HAP-1 (cell line): ENCODE measurements around the gene GDF7.

ENCODE experiments used
- DNase-seq, 2 experiments: peaks; one replicate each; pipeline ENCODE4 v3.0.0-alpha.2; 2016 to 2020; ENCODE audit warnings: low spot score in 2 of 2
- H3K27me3 ChIP-seq: fragments of 250-450 bp; sonication (Bioruptor Pico); 2 replicates; pipeline ENCODE4 v1.5.1; 2020; ENCODE audit warnings: low read depth, mild to moderate bottlenecking, moderate library complexity
- H3K36me3 ChIP-seq: fragments of 250-450 bp; sonication (Bioruptor Pico); replicated peaks from 2 replicates; pipeline ENCODE4 v1.5.1; 2020; ENCODE audit warnings: mild to moderate bottlenecking
- H3K4me1 ChIP-seq: fragments of 250-450 bp; sonication (Bioruptor Pico); 2 replicates; pipeline ENCODE4 v1.5.1; 2020; ENCODE audit warnings: mild to moderate bottlenecking
- H3K4me3 ChIP-seq: fragments of 250-450 bp; sonication (Bioruptor Pico); 2 replicates; pipeline ENCODE4 v1.5.1; 2020; ENCODE audit warnings: mild to moderate bottlenecking, moderate library complexity
- H3K9me3 ChIP-seq: fragments of 250-450 bp; sonication (Bioruptor Pico); 2 replicates; pipeline ENCODE4 v1.5.1; 2020; ENCODE audit warnings: mild to moderate bottlenecking, moderate library complexity
- in situ Hi-C: fragments of 300-500 bp; cut with MboI; formaldehyde crosslinking; loops from 3 replicates; pipeline ENCODE4 v1.14.3; 2020; ENCODE audit warnings: low sequenced_read_pairs, inconsistent platforms, mixed read lengths

Gene GDF7

DNA sequence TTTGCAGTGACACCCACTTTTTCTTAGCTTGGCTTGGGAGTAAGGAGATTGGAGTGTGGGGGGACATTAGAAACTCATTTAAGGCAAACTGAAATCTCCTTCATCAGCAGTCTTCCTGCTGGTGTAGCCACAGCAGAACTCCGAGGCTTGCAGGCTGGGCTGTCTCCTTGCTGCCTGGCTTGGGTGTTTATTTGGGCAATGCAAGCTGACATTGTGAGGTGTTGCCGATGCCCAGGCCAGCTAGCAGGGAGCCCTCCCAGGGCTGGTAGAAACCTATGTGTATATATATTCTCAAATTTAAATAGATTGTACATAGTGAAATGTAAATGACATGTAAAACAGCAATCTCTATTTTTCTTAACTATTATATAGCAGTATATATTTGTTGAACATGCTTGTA, 11.8 kb downstream of the GDF7 start:
- no peaks in the 10 kb centered on the region for H3K9me3 ChIP-seq
- H3K4me3 ChIP-seq: no peak overlapping the region
- DNase-seq: no peak
- peaks cover 19% of the 10 kb centered on the region for H3K4me1 ChIP-seq
- in situ Hi-C loops: no loop called here
- H3K27me3 ChIP-seq: no peaks in the 10 kb centered on the region
- peaks cover 3% of the 10 kb centered on the region; the same call in 1 of the 2 replicates for H3K36me3 ChIP-seq

DNA sequence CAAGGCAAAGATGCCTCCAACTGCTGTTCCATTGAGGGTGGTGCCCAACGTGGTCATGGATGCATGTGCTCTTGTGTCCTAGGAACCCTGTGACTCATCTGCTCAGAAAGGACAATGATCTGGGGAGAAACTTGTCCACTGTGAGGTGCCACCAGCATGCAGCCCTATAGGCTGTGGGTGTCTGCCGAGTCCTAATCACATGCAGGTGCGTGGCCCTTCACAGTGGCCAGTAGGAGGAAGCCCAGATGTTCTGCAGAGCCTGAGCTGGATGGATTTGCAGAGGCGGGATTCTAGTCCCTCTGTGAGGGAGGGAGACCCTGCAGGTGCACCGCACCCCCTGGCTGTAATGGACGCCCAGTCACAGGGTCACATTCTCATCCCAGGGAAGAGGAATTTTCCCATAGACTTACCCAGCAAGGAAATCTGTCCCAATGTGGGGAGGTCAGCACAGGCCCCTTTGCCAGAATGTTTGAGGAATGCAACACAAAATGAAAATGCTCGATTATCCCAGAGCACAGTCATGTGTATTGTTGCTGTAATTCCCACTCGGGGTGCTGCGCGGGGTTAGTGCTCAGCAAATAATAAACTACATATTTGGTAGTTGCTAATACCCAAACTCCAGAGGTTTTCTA, 13.9 kb downstream of the GDF7 start:
- Histone ChIP-seq H3K4me3 (no peak overlapping the region), H3K4me1 (peaks cover 19% of the 10 kb centered on the region), H3K27me3 (no peaks in the 10 kb centered on the region), H3K36me3 (peaks cover 6% of the 10 kb centered on the region; the same call in 1 of the 2 replicates), H3K9me3 (no peaks in the 10 kb centered on the region)
- DNase-seq: no peak
- in situ Hi-C loops: no loop called here

DNA sequence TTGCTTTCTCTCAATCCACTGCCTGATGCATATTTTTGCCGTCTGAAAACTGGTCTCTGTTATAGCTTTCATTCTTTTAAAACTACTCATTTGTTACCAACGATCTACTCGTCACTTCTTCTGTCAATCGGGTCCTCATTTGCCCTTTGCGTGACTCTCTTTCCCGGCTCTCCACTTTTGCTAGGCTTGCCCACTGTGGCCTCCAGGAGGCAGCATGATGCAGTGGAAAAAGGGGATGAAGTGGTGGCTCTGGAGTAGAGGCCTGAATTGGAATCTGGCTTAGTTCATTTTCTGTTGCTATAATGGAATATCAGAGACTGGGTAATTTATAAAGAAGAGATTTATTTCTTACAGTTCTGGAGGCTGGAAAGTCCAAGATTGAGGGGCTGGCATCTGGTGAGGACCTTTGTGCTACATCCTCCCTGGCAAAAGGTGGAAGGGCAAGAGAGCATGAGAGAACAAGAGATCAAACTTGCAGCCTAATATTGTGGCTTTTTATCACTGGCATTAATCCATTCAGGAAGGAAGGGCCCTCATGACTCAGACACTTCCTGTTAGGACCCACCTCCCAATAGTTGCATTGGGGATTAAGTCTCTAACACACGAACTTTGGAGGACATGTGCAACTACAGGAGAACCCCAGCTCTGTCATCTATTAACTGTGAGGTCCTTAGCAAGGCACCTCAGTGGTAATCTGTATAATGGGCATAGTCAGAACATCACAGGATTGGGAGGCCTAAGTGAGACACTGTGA, 15.4 kb downstream of the GDF7 start:
- in situ Hi-C loops: no loop called here
- H3K4me1 ChIP-seq: peaks cover 17% of the 10 kb centered on the region
- DNase-seq: no peak
- no peak overlapping the region for H3K4me3 ChIP-seq
- H3K27me3 ChIP-seq: no peaks in the 10 kb centered on the region
- no peaks in the 10 kb centered on the region for H3K9me3 ChIP-seq
- H3K36me3 ChIP-seq: peaks cover 10% of the 10 kb centered on the region

DNA sequence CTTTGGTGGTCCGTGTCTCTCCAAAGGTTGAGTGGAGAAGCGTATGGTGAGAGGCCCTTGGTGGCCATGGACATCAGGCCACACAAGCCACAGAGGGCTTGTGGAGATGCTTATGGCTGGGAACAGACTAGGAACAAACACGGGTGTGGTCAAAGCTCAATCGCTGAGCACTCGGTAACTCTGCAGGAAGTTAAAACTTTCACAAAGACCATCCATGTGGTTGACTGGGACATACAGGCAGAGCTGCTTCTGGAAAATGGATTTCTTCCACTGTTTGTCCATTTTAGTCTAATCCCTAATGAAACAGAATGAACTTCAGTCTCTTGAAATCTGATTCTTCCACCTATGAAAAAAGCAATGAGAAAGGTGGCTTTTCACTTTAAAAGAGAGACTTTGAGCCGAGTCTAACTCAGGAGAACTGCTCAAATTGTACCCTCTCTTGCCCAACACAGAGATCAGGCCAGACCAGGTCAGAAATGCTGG, 17.7 kb downstream of the GDF7 start:
- in situ Hi-C loops: no loop called here
- no peak for DNase-seq
- Histone ChIP-seq H3K27me3 (no peaks in the 10 kb centered on the region), H3K4me3 (no peak overlapping the region), H3K4me1 (no peaks in the 10 kb centered on the region), H3K36me3 (peaks cover 10% of the 10 kb centered on the region), H3K9me3 (no peaks in the 10 kb centered on the region)

DNA sequence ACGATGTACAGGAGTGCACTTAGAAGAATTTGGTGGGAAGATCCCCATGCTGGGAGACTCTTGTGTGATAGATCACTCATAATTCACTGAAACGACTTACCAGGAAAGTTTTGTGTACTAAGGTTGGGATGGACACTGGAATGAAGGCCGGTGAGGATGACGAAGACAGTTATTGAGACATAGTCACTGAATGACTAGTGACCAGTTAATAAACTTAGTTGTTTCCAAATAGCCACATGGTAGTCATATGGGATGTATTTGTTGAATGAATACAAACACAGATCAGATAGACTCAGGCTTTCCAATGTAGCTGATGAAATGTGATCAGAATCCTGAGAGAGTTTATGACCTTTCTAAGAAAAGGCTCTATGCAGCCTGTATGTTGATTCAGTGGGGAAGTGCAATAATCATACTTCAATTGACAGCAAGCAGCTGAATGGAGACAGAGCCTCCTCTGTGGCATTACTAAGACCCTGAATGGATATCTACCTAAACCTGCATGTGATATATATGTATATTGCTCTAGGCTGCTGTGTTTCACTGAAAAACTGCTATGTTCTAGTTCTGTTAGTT, 20.4 kb downstream of the GDF7 start:
- peaks cover 7% of the 10 kb centered on the region; the same call in 1 of the 2 replicates for H3K36me3 ChIP-seq
- H3K4me1 ChIP-seq: no peaks in the 10 kb centered on the region
- in situ Hi-C loops: no loop called here
- no peaks in the 10 kb centered on the region for H3K27me3 ChIP-seq
- H3K4me3 ChIP-seq: no peak overlapping the region
- DNase-seq: no peak
- no peaks in the 10 kb centered on the region for H3K9me3 ChIP-seq

DNA sequence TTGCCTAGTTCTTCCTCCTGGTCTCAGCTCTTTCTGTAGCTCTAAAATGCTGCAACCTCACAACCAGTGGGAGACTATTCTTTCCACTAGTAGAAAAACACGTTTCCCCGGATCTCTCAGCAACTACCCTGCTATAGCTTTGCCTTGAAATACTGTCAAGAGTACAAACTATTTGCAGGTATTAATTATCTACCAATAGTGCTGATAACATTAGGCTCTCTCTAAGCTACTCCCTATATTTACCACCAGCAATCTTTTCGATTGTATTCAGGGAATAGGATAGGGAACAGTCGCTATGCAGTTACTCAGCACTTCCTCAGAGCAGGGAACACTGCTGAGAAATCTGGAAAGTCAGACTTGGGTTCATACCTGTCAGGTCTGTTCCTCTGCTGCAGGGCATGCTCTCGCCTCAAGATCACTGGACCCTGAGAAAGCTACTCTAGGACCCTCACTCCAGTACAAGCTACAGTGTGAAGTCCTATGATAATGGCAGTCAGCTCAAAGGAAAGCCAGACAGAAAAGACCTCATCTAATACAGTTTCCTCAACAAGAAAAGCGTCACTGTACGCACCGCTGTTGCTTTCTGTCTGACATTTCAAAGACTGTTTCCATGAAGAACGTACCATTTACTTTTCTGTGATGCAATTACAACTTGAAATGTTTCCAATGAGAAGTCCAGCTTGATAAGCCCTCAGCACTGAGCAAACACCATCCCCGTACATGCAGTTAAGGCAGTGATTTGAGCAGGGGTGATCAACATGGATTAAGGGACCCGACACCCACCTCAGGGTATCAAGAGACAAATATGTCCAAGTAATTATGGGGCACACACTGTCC, 22.7 kb downstream of the GDF7 start:
- no peak overlapping the region for H3K4me3 ChIP-seq
- H3K36me3 ChIP-seq: peaks cover 7% of the 10 kb centered on the region; the same call in 1 of the 2 replicates
- no peaks in the 10 kb centered on the region for H3K27me3 ChIP-seq
- in situ Hi-C loops: no loop called here
- no peaks in the 10 kb centered on the region for H3K4me1 ChIP-seq
- H3K9me3 ChIP-seq: no peaks in the 10 kb centered on the region
- no peak for DNase-seq

DNA sequence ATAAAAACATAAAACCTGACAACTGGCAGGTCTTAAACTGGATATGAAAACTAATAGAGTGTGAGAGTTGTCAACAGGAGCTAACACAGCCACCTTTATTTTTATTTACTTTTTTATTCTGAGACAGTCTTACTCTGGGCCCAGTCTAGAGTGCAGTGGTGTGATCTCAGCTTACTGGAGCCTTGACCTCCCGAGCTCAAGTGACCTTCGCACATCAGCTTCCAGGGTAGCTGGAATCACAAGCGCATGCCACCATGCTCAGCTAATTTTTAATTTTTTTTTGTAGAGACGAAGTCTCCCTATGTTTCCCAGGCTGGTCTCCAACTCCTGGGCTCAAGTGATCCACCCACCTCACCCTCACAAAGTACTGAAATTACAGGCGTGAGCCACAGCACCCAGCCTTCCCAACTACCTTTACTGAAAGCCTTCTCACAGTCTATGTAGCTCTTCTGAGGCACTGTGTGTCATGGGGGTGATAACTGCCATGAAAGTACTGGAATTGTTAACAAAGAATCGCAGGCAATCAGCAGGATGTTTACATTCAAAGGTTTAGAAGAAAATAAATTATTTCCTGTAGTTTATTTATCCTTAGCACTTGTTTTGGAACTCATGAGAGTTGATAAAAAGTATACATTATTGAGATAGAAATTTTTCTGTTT, 24.3 kb downstream of the GDF7 start:
- no peaks in the 10 kb centered on the region for H3K9me3 ChIP-seq
- H3K27me3 ChIP-seq: no peaks in the 10 kb centered on the region
- no peak overlapping the region for H3K4me3 ChIP-seq
- no peaks in the 10 kb centered on the region for H3K4me1 ChIP-seq
- no peak for DNase-seq
- in situ Hi-C loops: no loop called here
- H3K36me3 ChIP-seq: peaks cover 5% of the 10 kb centered on the region; the same call in 1 of the 2 replicates

DNA sequence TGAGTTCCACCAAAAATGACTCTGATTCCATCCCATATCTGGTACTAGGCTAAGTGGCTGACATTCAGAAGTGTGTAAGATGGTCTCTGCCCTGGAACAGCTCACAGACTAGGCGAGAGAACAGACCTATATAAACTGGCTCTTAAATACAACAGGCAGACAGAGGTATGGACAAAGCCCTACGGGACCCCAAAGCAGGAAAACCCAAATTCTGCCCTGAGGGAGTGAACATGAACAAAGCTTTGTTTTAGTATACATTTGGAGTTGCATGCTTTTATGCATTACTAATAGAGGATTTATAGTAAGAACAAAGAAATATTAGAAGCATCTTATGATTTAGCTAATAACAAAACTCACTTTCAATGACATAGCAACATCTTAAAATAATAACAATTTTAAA, 25.1 kb downstream of the GDF7 start:
- Histone ChIP-seq H3K36me3 (no peaks in the 10 kb centered on the region), H3K4me3 (no peak overlapping the region), H3K4me1 (no peaks in the 10 kb centered on the region), H3K9me3 (no peaks in the 10 kb centered on the region), H3K27me3 (no peaks in the 10 kb centered on the region)
- in situ Hi-C loops: no loop called here
- no peak for DNase-seq

DNA sequence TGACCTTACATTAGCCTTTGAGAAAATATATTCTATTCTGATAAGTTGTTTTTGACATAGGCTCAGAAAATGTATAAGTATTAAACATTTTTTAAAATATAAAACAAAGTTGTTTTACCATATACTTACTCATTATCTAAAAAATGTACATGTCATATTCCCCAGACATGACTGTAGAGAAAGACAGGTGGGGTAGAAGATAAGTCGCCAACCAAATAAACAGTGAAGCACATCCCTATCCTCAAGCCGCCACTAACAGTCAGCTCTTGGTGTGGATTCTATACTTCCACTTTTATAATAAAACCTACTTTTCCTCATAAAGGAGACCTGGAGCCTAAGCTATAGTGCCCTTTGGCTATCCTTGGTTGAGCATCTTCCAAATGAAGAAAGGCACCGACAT, 26.4 kb downstream of the GDF7 start:
- in situ Hi-C loops: no loop called here
- Histone ChIP-seq H3K4me1 (no peaks in the 10 kb centered on the region), H3K36me3 (no peaks in the 10 kb centered on the region), H3K9me3 (no peaks in the 10 kb centered on the region), H3K4me3 (no peak overlapping the region), H3K27me3 (no peaks in the 10 kb centered on the region)
- DNase-seq: no peak

DNA sequence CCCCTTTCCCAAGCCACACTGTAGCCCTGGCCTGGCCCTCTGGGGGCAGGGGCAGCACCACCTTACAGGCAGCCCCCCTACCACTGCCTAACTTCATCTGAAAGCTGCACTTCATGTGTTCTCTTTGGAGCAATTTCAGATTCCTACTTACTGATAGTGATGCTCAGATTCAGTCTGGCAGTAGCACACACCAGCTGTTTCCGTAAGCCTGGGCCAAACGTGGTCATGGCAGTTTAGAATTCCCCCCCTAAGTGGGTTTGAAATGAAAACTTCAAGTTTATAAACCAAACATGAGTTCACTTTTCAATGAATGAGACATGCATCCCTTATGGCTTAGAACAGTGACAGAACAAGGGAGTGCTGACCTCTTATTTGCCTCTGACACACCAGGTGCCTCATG, 29.4 kb downstream of the GDF7 start:
- H3K27me3 ChIP-seq: no peaks in the 10 kb centered on the region
- in situ Hi-C loops: no loop called here
- no peaks in the 10 kb centered on the region for H3K4me1 ChIP-seq
- H3K4me3 ChIP-seq: no peak overlapping the region
- DNase-seq: no peak
- no peaks in the 10 kb centered on the region for H3K9me3 ChIP-seq
- H3K36me3 ChIP-seq: 0 out of 2 replicates have a peak, but pooled peaks cover 4% of the 10 kb centered on the region

DNA sequence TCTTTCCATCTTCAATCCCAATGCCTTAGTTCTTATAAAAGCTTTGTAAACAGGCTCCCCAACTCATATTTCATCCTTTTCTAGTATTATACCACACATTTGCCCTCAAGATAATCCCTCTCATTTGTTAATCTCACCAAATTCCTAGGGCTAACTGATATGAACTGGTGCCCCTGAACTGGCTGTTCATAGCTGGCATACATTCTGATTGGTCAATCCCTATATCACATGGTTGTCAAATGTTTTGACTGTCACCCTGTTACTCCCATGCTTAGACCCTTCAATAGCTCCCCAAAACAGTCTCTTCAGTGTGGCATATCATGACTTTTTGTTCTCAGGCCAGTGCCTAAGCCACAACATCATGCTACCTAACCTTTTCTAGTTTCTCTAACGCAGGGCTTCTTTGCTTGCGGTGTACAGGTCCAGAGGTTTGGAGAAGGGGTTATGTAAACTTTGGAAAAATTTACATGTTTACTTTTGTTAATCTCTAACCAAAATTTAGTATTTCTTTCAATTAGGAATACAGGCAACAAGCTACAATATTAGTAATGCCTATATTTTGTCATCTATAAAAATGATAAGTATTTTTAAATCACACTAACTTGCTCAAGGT, 30.5 kb downstream of the GDF7 start:
- 0 out of 2 replicates have a peak, but pooled peaks cover 4% of the 10 kb centered on the region for H3K36me3 ChIP-seq
- in situ Hi-C loops: no loop called here
- DNase-seq: no peak

DNA sequence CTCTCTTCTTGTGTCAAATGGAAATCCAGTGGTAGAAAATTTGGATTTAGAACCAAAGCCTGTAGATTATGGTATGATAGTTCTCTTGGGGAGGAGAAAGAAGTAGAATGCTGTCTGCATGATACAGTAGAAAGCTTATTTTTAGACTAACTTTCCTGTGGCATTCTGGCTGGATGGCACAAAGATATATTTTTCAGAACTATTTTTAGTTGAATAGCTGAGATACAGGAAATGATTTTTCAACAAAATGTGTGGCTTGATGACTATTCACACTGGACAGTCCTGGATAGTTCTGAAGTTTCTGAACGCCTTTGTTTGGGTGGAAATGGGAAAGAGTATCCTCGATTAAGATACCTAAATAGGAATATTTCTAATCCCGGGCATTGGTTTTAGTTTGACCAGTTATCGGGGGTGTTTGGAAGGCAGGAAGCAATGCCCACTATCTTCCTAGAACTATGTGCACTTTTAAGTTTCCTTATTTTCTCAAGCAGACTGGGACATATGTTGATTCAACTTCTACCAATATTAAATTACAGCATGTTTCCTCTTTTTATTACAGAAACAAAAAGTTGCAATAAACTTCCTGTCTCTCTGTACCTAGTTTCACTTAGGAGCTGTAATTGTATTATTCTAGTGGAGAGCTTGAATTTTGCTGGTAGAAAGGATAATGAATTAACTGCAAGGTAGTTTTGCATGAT, 32.1 kb downstream of the GDF7 start:
- in situ Hi-C loops: no loop called here
- Histone ChIP-seq H3K4me1 (no peaks in the 10 kb centered on the region), H3K27me3 (no peaks in the 10 kb centered on the region), H3K9me3 (no peaks in the 10 kb centered on the region), H3K4me3 (no peak overlapping the region), H3K36me3 (0 out of 2 replicates have a peak, but pooled peaks cover 4% of the 10 kb centered on the region)
- no peak for DNase-seq

More for the DNA sequence above, 30.5 kb downstream of the GDF7 start:
- H3K27me3 ChIP-seq: no peaks in the 10 kb centered on the region
- no peaks in the 10 kb centered on the region for H3K9me3 ChIP-seq
- no peaks in the 10 kb centered on the region for H3K4me1 ChIP-seq
- no peak overlapping the region for H3K4me3 ChIP-seq
